ENCODE data around the gene ANK3. TPM values are rescaled to one million over a fixed set of nuclear protein-coding genes. Genes with fewer than 3 reads are reported as not detected.
"Not testable (repeated sequence)": the region's sequence is repeated elsewhere in the genome, so short reads cannot be mapped to it uniquely, and the experiment has no call there.

The ANK3 gene
- total and polyA plus RNA-seq, 5 experiments from 2014 or later = 1.2 to 9.0 (median 1.6) TPM

GRCh38 chr10:60069311-60069710, 320.4 kb downstream of the ANK3 start:
- Mint-ChIP-seq H3K9me3 (no peaks in the 10 kb centered on the region), H3K36me3 (peaks cover 10 to 24% (median 14%) of the 10 kb centered on the region in 3 donors), H3K4me3 (no peak overlapping the region), H3K4me1 (no peaks in the 10 kb centered on the region), H3K27me3 (peaks cover 0 to 6% (median 0%) of the 10 kb centered on the region in 5 donors), H3K27ac (no peak overlapping the region)
- DNase-seq (no peak), ATAC-seq (no peak)
- POLR2A ChIA-PET = no interaction called here

DNA sequence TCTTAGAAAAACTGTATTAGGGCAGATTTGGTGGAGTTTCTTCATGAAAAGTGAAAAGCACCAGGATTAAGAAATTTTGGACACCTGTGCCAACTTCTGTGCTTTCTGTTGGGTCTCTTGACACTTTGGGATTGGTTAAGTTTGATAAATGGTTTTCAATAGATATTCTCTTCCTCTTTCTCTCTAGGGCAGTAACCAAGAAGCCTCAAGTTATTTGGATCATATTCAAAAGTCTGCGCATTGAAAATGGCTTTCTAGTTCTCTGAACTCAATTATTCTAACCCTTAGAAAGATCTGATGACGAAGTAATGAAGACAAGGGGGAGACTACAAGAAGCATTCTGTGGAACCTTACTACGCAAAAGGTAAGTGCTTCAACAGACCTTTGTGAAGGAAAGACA, 339.3 kb downstream of the ANK3 start:
- Mint-ChIP-seq H3K9me3 (no peaks in the 10 kb centered on the region), H3K27ac (no peak overlapping the region), H3K4me1 (no peaks in the 10 kb centered on the region), H3K27me3 (peaks cover 0 to 9% (median 0%) of the 10 kb centered on the region in 5 donors), H3K4me3 (no peak overlapping the region), H3K36me3 (peaks cover 0 to 4% (median 0%) of the 10 kb centered on the region in 3 donors)
- ATAC-seq (no peak), DNase-seq (no peak)
- POLR2A ChIA-PET = no interaction called here

DNA sequence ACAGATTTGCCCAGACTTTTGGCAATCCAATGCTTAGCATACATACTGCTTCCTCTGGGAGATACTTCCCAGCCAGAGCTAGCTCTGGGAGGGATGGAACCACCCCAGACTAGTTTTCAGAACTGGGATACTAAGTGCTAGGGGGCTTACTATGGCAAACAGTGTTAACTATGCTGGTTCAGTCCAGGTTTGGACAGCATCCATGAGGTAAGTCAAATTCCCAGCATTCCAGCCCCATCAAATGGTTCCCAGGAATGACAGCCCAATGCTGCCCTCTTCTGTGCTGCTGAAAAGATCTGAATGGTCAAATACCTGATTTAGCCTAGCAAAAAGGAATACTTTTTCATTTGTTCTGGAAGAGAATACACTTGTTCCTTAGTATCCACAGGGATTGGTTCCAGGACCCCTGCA, 341.6 kb downstream of the ANK3 start:
- ATAC-seq = no peak
- POLR2A ChIA-PET = no interaction called here
- Mint-ChIP-seq H3K4me1 (no peaks in the 10 kb centered on the region), H3K9me3 (no peaks in the 10 kb centered on the region), H3K27ac (no peak overlapping the region), H3K4me3 (no peak overlapping the region), H3K36me3 (no peaks in the 10 kb centered on the region), H3K27me3 (peaks cover 0 to 7% (median 0%) of the 10 kb centered on the region in 5 donors)
- DNase-seq = no peak

DNA sequence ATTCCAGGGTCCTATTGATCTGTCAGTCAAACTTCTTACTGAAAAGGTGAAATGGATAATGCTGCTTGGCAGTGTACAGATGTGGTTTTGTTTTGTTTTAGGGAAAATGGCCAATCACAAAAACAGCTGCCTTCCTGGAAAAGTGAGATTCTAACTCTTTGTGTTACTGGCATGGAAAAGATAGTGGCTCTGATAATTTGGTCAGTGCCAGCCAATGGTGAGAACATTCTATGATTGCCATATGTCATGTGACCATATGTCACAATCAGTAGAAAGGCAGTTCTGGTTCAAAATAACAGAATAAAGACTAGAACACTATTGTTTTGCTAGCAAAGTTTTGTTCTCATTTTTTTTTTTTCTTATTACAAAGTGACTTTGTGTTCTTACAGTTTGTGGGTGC, 344.1 kb downstream of the ANK3 start:
- H3K27me3 Mint-ChIP-seq = peaks cover 0 to 4% (median 0%) of the 10 kb centered on the region in 5 donors
- H3K4me1 Mint-ChIP-seq = no peaks in the 10 kb centered on the region
- H3K36me3 Mint-ChIP-seq = peaks cover 0 to 10% (median 0%) of the 10 kb centered on the region in 3 donors
- H3K27ac Mint-ChIP-seq = no peak overlapping the region
- H3K4me3 Mint-ChIP-seq = no peak overlapping the region
- DNase-seq = no peak
- ATAC-seq = no peak
- POLR2A ChIA-PET = no interaction called here
- no peaks in the 10 kb centered on the region for H3K9me3 Mint-ChIP-seq

- H3K4me3 Mint-ChIP-seq = no peak overlapping the region
- POLR2A ChIA-PET = no interaction called here
- H3K27me3 Mint-ChIP-seq = peaks cover 0 to 4% (median 0%) of the 10 kb centered on the region in 5 donors
- H3K27ac Mint-ChIP-seq = no peak overlapping the region
- H3K9me3 Mint-ChIP-seq = no peaks in the 10 kb centered on the region
- no peaks in the 10 kb centered on the region for H3K4me1 Mint-ChIP-seq
- ATAC-seq (no peak), DNase-seq (no peak)
- peaks cover 0 to 10% (median 0%) of the 10 kb centered on the region in 3 donors for H3K36me3 Mint-ChIP-seq
These were observed 344.7 kb downstream of the ANK3 start for GRCh38 chr10:60044971-60045370.

GRCh38 chr10:60044242-60044641, 345.4 kb downstream of the ANK3 start:
- Mint-ChIP-seq H3K36me3 (peaks cover 0 to 10% (median 0%) of the 10 kb centered on the region in 3 donors), H3K27me3 (peaks cover 0 to 4% (median 0%) of the 10 kb centered on the region in 5 donors), H3K4me3 (no peak overlapping the region), H3K9me3 (no peaks in the 10 kb centered on the region), H3K4me1 (no peaks in the 10 kb centered on the region), H3K27ac (no peak overlapping the region)
- no peak for DNase-seq
- no peak for ATAC-seq
- POLR2A ChIA-PET = no interaction called here

- no peaks in the 10 kb centered on the region for H3K4me1 Mint-ChIP-seq
- no peaks in the 10 kb centered on the region for H3K9me3 Mint-ChIP-seq
- no peak overlapping the region for H3K4me3 Mint-ChIP-seq
- H3K27ac Mint-ChIP-seq = no peak overlapping the region
- peaks cover 0 to 10% (median 0%) of the 10 kb centered on the region in 3 donors for H3K36me3 Mint-ChIP-seq
- peaks cover 0 to 4% (median 0%) of the 10 kb centered on the region in 5 donors for H3K27me3 Mint-ChIP-seq
- ATAC-seq = no peak
- DNase-seq = no peak
- POLR2A ChIA-PET = no interaction called here
These were observed 346.0 kb downstream of the ANK3 start for GRCh38 chr10:60043561-60044241.

GRCh38 chr10:60042914-60043313, 346.8 kb downstream of the ANK3 start:
- Mint-ChIP-seq H3K27ac (no peak overlapping the region), H3K9me3 (no peaks in the 10 kb centered on the region), H3K27me3 (peaks cover 0 to 6% (median 0%) of the 10 kb centered on the region in 5 donors), H3K4me1 (no peaks in the 10 kb centered on the region), H3K36me3 (peaks cover 0 to 10% (median 0%) of the 10 kb centered on the region in 3 donors), H3K4me3 (no peak overlapping the region)
- DNase-seq (no peak), ATAC-seq (no peak)
- POLR2A ChIA-PET = no interaction called here

DNA sequence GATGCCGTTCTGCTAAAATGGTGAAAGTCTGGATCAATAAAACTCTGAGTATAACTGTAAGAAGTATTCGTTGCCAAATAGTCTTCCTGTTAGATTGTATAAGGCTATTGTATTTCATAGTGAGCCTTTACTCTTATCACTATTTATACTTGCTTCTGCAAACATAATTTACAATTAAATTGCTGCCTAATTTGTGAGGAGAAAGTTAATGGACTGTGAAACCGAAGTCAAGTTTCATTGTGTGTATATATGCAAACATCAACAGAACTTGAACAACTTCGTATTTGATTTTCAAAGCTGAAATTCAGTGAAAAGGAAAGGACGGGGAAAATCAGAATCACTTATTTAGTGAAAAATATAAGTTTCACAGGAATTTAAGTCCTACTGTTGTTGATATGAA, 347.4 kb downstream of the ANK3 start:
- ATAC-seq = no peak
- POLR2A ChIA-PET = no interaction called here
- no peaks in the 10 kb centered on the region for H3K9me3 Mint-ChIP-seq
- H3K4me3 Mint-ChIP-seq = no peak overlapping the region
- peaks cover 0 to 7% (median 0%) of the 10 kb centered on the region in 5 donors for H3K27me3 Mint-ChIP-seq
- DNase-seq = no peak
- peaks cover 0 to 10% (median 0%) of the 10 kb centered on the region in 3 donors for H3K36me3 Mint-ChIP-seq
- no peaks in the 10 kb centered on the region for H3K4me1 Mint-ChIP-seq
- H3K27ac Mint-ChIP-seq = no peak overlapping the region

DNA sequence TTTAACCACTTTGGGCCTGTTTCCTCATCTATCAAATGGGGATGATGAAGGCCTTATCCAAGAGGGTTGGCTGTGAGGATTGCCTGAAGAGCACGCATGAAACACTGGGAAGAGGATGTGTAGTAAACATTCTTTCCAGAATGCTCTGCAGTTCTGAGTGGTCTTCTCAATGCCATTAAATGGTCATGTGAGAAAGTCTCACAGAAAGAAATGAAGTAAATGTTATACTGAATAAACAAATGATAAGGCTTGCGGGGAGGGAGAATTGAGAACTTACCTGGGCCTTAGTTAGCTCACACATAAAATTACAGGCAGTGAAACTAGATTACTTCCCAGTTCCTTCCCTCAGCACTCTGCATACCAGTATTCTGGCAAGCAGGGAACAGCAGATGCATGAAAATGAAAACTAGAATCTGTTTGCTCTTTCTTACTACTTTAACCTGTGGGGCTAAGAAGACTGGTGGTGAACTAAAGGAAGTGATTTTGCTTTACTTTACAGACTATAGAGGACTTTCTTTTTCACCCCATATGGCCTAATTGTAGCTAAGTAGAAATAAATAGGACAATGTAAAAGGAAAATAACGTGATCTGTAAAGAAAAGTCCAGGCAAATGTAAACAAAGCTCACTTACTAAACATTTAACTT, 348.1 kb downstream of the ANK3 start:
- H3K9me3 Mint-ChIP-seq = no peaks in the 10 kb centered on the region
- DNase-seq (no peak), ATAC-seq (no peak)
- H3K4me1 Mint-ChIP-seq = no peaks in the 10 kb centered on the region
- no peak overlapping the region for H3K27ac Mint-ChIP-seq
- no peak overlapping the region for H3K4me3 Mint-ChIP-seq
- peaks cover 0 to 9% (median 0%) of the 10 kb centered on the region in 5 donors for H3K27me3 Mint-ChIP-seq
- H3K36me3 Mint-ChIP-seq = peaks cover 0 to 10% (median 0%) of the 10 kb centered on the region in 3 donors
- POLR2A ChIA-PET = no interaction called here

DNA sequence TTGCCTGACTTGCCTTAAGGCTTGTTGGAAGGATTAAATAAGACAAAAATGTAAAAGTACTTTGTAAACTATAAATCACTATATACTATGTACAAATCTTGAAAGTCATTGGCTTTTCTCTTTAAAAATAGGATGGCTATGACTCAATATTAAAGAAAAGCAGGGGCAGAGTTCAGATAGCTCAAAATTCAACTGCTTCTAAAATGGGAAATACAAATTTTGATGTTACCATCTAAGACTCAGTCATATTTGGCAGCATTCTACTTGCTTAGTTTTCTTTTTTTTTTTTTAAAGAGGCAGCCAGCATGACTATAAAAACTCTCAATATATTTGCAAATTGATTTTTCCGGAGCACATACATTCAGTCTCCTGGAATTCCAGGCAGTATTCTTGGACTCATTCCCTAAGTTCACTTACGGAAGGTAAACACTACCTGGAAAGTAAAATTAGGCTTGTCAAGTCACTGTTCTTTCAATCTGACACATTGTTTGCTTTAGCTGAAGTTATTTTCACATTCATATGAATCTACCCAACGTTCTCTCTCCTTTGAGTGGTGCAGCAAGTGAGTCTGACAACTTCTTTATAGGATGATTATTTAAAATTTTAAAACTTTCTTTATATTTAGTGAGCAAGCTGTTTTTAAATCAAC, 349.5 kb downstream of the ANK3 start:
- H3K4me3 Mint-ChIP-seq = no peak overlapping the region
- POLR2A ChIA-PET = no interaction called here
- no peak overlapping the region for H3K27ac Mint-ChIP-seq
- no peak for ATAC-seq
- H3K4me1 Mint-ChIP-seq = no peaks in the 10 kb centered on the region
- peaks cover 0 to 9% (median 0%) of the 10 kb centered on the region in 5 donors for H3K27me3 Mint-ChIP-seq
- DNase-seq = no peak
- peaks cover 0 to 10% (median 0%) of the 10 kb centered on the region in 3 donors for H3K36me3 Mint-ChIP-seq
- no peaks in the 10 kb centered on the region for H3K9me3 Mint-ChIP-seq

GRCh38 chr10:60035984-60036383, 353.7 kb downstream of the ANK3 start:
- Mint-ChIP-seq H3K4me3 (no peak overlapping the region), H3K9me3 (no peaks in the 10 kb centered on the region), H3K36me3 (peaks cover 0 to 3% (median 0%) of the 10 kb centered on the region in 3 donors), H3K4me1 (peaks cover 0 to 10% (median 0%) of the 10 kb centered on the region in 4 donors), H3K27ac (no peak overlapping the region), H3K27me3 (peaks cover 0 to 9% (median 0%) of the 10 kb centered on the region in 5 donors)
- DNase-seq = no peak
- ATAC-seq = no peak
- POLR2A ChIA-PET = no interaction called here

GRCh38 chr10:60035375-60035774, 354.3 kb downstream of the ANK3 start:
- H3K36me3 Mint-ChIP-seq, POLR2A ChIA-PET, DNase-seq, H3K27ac Mint-ChIP-seq, ATAC-seq, H3K27me3 Mint-ChIP-seq, H3K9me3 Mint-ChIP-seq, H3K4me3 Mint-ChIP-seq: not testable (repeated sequence)
- peaks cover 0 to 10% (median 0%) of the 10 kb centered on the region in 4 donors for H3K4me1 Mint-ChIP-seq
